CD4-positive, alpha-beta T cell (primary cell): Measurements from ENCODE around the gene SHISAL2B. TPM values are rescaled to one million over a fixed set of nuclear protein-coding genes. Genes with fewer than 3 reads are reported as not detected.

Experiments
- ATAC-seq: fragments of 200-7000 bp; cut with Tn5 transposase; one replicate; pipeline ENCODE4 v1.10.0; 2022; ENCODE audit warnings: mild to moderate bottlenecking; ENCODE audit not compliant: poor library complexity
- CTCF ChIA-PET: fragments of 350-600 bp; sonication (Branson Sonifier 250); formaldehyde crosslinking; loops from one replicate; lab custom pipeline; 2021; ENCODE audit warnings: antibody characterized with exemption, inconsistent platforms; lab: Charles Lee
- POLR2A ChIA-PET: fragments of 350-600 bp; sonication (Branson Sonifier 250); formaldehyde crosslinking; loops from one replicate; lab custom pipeline; 2021; ENCODE audit warnings: antibody characterized with exemption, inconsistent platforms; lab: Charles Lee
- DNase-seq, 14 experiments: peaks; one replicate each; pipeline ENCODE4 v3.0.0-alpha.2; 2013 to 2020; ENCODE audit warnings: mixed read lengths in 2 of 14
- H3K27ac ChIP-seq, 2 donors: one replicate each; pipeline versions ENCODE4 v1.5.1 to v1.7.0; 2013; ENCODE audit warnings: low read length in 2 of 2, low read depth in 1 of 2, mild to moderate bottlenecking in 1 of 2
- H3K27me3 ChIP-seq, 2 experiments: 1 replicate in 1 of 2; 2 replicates in 1 of 2; pipeline versions ENCODE4 v1.6.1 to v1.7.0; 2013; ENCODE audit warnings: low read length in 2 of 2, control low read depth in 1 of 2, mild to moderate bottlenecking in 1 of 2, moderate library complexity in 1 of 2; ENCODE audit not compliant: insufficient read depth in 2 of 2, control insufficient read depth in 1 of 2
- H3K36me3 ChIP-seq: one replicate; pipeline ENCODE4 v1.6.1; 2013; ENCODE audit warnings: low read length, control low read depth; ENCODE audit not compliant: insufficient read depth
- H3K4me1 ChIP-seq: one replicate; pipeline ENCODE4 v1.6.1; 2013; ENCODE audit warnings: low read length, control low read depth; ENCODE audit not compliant: insufficient read depth
- H3K4me3 ChIP-seq: one replicate; pipeline ENCODE4 v1.5.1; 2013; ENCODE audit warnings: mild to moderate bottlenecking, low read length, moderate library complexity
- H3K9me3 ChIP-seq, 2 experiments: 1 replicate in 1 of 2; 2 replicates in 1 of 2; pipeline versions ENCODE4 v1.6.1 to v1.7.0; 2013; ENCODE audit warnings: low read length in 2 of 2, mild to moderate bottlenecking in 2 of 2, control low read depth in 1 of 2, moderate library complexity in 1 of 2; ENCODE audit not compliant: control insufficient read depth in 1 of 2, insufficient read depth in 1 of 2
- H3K27ac Mint-ChIP-seq: one replicate; pipeline ENCODE4 v1.8.0; 2020; ENCODE audit warnings: mixed read lengths
- H3K27me3 Mint-ChIP-seq: one replicate; pipeline ENCODE4 v1.8.0; 2021; ENCODE audit warnings: mixed read lengths
- H3K36me3 Mint-ChIP-seq: one replicate; pipeline ENCODE4 v1.8.0; 2021; ENCODE audit warnings: low read depth, mixed read lengths
- H3K4me1 Mint-ChIP-seq: one replicate; pipeline ENCODE4 v1.8.0; 2021; ENCODE audit warnings: low read depth, mixed read lengths
- H3K4me3 Mint-ChIP-seq: one replicate; pipeline ENCODE4 v1.8.0; 2020; ENCODE audit warnings: mild to moderate bottlenecking, mixed read lengths
- H3K9me3 Mint-ChIP-seq: one replicate; pipeline ENCODE4 v1.8.0; 2020; ENCODE audit warnings: mixed read lengths
- intact Hi-C, 2 experiments: fragments of 100-400 bp; cut with DNase I in 1 of 2; cut with micrococcal nuclease in 1 of 2; formaldehyde crosslinking; loops; one replicate each; pipeline versions ENCODE4 v1.15.1 to v1.9.0; 2023 to 2025; cut with DNase I, micrococcal nuclease
- total RNA-seq, 174 experiments: library from RNA in 2 of 174; stranded (reverse) in 2 of 174; gene quantifications; one replicate each; pipeline ENCODE4 v1.2.3 and lab custom pipeline; 2021 to 2026
- TF ChIP-seq, protein P1 (sequence below): fragments of 200-600 bp; IDR thresholded peaks from one replicate; pipeline ENCODE4 v1.8.0; 2022; ENCODE audit warnings: antibody characterized with exemption, mild to moderate bottlenecking

SHISAL2B gene
- total RNA-seq, 2 experiments from 2014 or later, result not detected

DNA sequence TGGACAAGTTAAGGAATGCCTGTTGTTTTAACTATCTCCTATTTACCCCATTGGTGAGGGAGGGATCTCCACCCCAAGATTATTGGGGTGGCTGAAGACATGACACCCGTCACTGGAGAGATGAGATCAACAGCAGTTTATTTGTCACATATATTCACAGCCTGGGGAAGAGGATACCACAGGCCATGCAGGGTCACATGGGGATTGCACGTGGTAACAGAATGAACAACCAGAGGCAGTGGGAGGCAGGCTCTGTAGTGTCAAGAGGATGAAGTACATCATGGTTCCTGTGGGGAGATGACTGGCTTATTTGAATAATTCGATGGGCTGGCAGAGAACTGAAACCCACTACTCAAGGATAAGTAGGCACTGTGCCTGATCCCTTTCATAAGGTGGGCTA is 18.6 kb upstream of the SHISAL2B start:
- POLR2A ChIA-PET, result no interaction called here
- Histone ChIP-seq H3K27me3 (peaks cover 0 to 4% of the 10 kb centered on the region in 2 experiments), H3K4me3 (no peak overlapping the region), H3K4me1 (no peaks in the 10 kb centered on the region), H3K9me3 (no peaks in the 10 kb centered on the region), H3K27ac (no peak overlapping the region), H3K36me3 (no peaks in the 10 kb centered on the region)
- TF ChIP-seq, protein P1, sequence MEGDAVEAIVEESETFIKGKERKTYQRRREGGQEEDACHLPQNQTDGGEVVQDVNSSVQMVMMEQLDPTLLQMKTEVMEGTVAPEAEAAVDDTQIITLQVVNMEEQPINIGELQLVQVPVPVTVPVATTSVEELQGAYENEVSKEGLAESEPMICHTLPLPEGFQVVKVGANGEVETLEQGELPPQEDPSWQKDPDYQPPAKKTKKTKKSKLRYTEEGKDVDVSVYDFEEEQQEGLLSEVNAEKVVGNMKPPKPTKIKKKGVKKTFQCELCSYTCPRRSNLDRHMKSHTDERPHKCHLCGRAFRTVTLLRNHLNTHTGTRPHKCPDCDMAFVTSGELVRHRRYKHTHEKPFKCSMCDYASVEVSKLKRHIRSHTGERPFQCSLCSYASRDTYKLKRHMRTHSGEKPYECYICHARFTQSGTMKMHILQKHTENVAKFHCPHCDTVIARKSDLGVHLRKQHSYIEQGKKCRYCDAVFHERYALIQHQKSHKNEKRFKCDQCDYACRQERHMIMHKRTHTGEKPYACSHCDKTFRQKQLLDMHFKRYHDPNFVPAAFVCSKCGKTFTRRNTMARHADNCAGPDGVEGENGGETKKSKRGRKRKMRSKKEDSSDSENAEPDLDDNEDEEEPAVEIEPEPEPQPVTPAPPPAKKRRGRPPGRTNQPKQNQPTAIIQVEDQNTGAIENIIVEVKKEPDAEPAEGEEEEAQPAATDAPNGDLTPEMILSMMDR, result no peak
- CTCF ChIA-PET, result no interaction called here
- ATAC-seq (no peak), DNase-seq (no peak)
- H3K9me3 Mint-ChIP-seq, result peaks cover 1% of the 10 kb centered on the region
- intact Hi-C loops, result no loop called here
- H3K4me3 Mint-ChIP-seq, result no peak overlapping the region
- peaks cover 20% of the 10 kb centered on the region for H3K27me3 Mint-ChIP-seq
- no peaks in the 10 kb centered on the region for H3K36me3 Mint-ChIP-seq
- no peak overlapping the region for H3K27ac Mint-ChIP-seq
- H3K4me1 Mint-ChIP-seq, result no peaks in the 10 kb centered on the region

DNA sequence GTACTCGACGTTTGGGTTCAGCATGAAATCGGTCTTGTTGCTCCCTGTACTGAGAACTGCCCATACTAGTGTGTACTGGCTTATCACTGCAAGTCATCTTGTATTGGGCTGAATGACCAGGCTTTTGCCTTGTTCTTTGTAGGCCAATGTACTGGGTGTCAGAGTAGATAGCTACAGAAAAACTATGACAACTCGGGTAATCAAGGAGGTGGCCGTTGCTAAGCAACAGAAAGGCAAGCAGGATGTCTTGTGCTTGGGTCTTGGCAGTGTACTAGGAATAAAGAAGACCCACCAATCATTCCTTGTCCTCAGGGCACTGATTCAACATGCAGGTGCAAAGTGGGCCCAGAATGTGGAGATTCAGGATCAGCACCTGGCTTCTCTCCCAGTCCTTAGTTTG is 11.9 kb upstream of the SHISAL2B start:
- ChIA-PET POLR2A (no interaction called here), CTCF (no interaction called here)
- H3K4me1 ChIP-seq, result no peaks in the 10 kb centered on the region
- no peak overlapping the region for H3K27ac ChIP-seq
- intact Hi-C loops, result no loop called here
- no peak overlapping the region for H3K4me3 ChIP-seq
- Mint-ChIP-seq H3K4me1 (no peaks in the 10 kb centered on the region), H3K9me3 (no peaks in the 10 kb centered on the region), H3K27ac (no peak overlapping the region), H3K4me3 (no peak overlapping the region), H3K36me3 (no peaks in the 10 kb centered on the region), H3K27me3 (peaks cover 31% of the 10 kb centered on the region)
- no peak for DNase-seq
- H3K27me3 ChIP-seq, result peaks cover 0 to 8% of the 10 kb centered on the region in 2 experiments
- ATAC-seq, result no peak
- H3K36me3 ChIP-seq, result no peaks in the 10 kb centered on the region
- TF ChIP-seq, protein P1, result no peak
- H3K9me3 ChIP-seq, result no peaks in the 10 kb centered on the region

DNA sequence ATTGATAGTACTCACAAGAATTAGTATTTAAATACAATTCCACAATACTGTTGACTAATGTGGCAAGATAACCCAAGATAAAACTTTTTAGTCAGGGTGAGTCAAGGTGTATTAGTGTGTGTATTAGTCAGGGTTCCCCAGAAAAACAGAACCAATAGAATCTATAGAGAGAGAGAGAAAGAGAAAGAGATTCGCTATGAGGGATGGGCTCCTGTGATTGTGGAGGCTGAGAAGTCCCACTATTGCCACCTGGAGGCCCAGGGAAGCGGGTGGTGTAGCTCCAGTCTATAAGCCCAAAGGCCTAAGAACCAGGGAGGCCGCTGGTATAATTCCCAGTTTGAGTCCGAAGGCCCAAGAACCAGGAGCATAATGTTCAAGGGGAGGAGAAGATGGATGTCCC is 10.0 kb upstream of the SHISAL2B start:
- Histone ChIP-seq H3K36me3 (no peaks in the 10 kb centered on the region), H3K4me3 (no peak overlapping the region), H3K27me3 (peaks cover 0 to 8% of the 10 kb centered on the region in 2 experiments), H3K27ac (no peak overlapping the region), H3K4me1 (no peaks in the 10 kb centered on the region), H3K9me3 (no peaks in the 10 kb centered on the region)
- H3K4me1 Mint-ChIP-seq, result no peaks in the 10 kb centered on the region
- H3K27me3 Mint-ChIP-seq, result peaks cover 42% of the 10 kb centered on the region
- no peak overlapping the region for H3K27ac Mint-ChIP-seq
- no peak for ATAC-seq
- no peaks in the 10 kb centered on the region for H3K36me3 Mint-ChIP-seq
- no peaks in the 10 kb centered on the region for H3K9me3 Mint-ChIP-seq
- intact Hi-C loops, result loop anchor here in 1 of 2 experiments (10.0 kb wide), 1 partner anchor 285 kb away; no protein-coding TSS in a partner anchor
- DNase-seq, result no peak
- TF ChIP-seq, protein P1, result no peak
- ChIA-PET POLR2A (no interaction called here), CTCF (no interaction called here)
- H3K4me3 Mint-ChIP-seq, result no peak overlapping the region
